Esophagus squamous epithelium (tissue), 4 donors: ENCODE results near the gene C1orf174.

Source experiments
- POLR2A ChIP-seq, 4 donors: fragments of 450-650 bp; IDR thresholded peaks; one replicate each; pipeline ENCODE4 v1.6.1; 2017; ENCODE audit warnings: antibody characterized with exemption in 4 of 4, mild to moderate bottlenecking in 4 of 4, moderate library complexity in 3 of 4
- TF ChIP-seq, protein P1 (sequence below), 6 experiments: fragments of 450-650 bp in 4 of 6; fragments of 200-600 bp in 2 of 6; sonication (generic) in 2 of 6; IDR thresholded peaks; one replicate each; pipeline ENCODE4 v1.5.1; 2016 to 2019; ENCODE audit warnings: antibody characterized with exemption in 6 of 6, mild to moderate bottlenecking in 4 of 6, moderate library complexity in 4 of 6

GRCh38 chr1:3902111-3902511 is 2.0 kb upstream of the C1orf174 start:
- TF ChIP-seq, protein P1, sequence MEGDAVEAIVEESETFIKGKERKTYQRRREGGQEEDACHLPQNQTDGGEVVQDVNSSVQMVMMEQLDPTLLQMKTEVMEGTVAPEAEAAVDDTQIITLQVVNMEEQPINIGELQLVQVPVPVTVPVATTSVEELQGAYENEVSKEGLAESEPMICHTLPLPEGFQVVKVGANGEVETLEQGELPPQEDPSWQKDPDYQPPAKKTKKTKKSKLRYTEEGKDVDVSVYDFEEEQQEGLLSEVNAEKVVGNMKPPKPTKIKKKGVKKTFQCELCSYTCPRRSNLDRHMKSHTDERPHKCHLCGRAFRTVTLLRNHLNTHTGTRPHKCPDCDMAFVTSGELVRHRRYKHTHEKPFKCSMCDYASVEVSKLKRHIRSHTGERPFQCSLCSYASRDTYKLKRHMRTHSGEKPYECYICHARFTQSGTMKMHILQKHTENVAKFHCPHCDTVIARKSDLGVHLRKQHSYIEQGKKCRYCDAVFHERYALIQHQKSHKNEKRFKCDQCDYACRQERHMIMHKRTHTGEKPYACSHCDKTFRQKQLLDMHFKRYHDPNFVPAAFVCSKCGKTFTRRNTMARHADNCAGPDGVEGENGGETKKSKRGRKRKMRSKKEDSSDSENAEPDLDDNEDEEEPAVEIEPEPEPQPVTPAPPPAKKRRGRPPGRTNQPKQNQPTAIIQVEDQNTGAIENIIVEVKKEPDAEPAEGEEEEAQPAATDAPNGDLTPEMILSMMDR (IDR thresholded peaks at IDR 0.05), result no peak
- no peak for TF ChIP-seq POLR2A (IDR thresholded peaks at IDR 0.05)
